GM19025 (cell line): ENCODE data around the gene IGFBP2.
"Not testable (repeated sequence)": the region's sequence is repeated elsewhere in the genome, so short reads cannot be mapped to it uniquely, and the experiment has no call there.

Source experiments
- ATAC-seq: cut with Tn5 transposase; IDR thresholded peaks from one replicate; pipeline ENCODE4 v1.9.1; 2021; ENCODE audit warnings: mild to moderate bottlenecking, low read depth, moderate library complexity; ENCODE audit not compliant: unreplicated experiment

IGFBP2 gene

GRCh38 chr2:216632952-216633615, at the start of gene IGFBP2:
IGFBP2 (plus strand) TSS chr2:216633420; CDS start chr2:216633524, 104 bp downstream.
- ATAC-seq, result no peak

- no peak for ATAC-seq
These were observed 49.6 kb upstream of the IGFBP2 start for GRCh38 chr2:216583606-216584005.

GRCh38 chr2:216584112-216584511, 49.1 kb upstream of the IGFBP2 start:
- ATAC-seq, result no peak

- no peak for ATAC-seq
These were observed 47.8 kb upstream of the IGFBP2 start for GRCh38 chr2:216585441-216585840.

- no peak for ATAC-seq
These were observed 44.1 kb upstream of the IGFBP2 start for GRCh38 chr2:216588861-216589710.

- ATAC-seq, result no peak
These were observed 43.4 kb upstream of the IGFBP2 start for GRCh38 chr2:216589791-216590190.

- ATAC-seq, result no peak
These were observed 42.4 kb upstream of the IGFBP2 start for GRCh38 chr2:216590780-216591179.

- ATAC-seq, result no peak
These were observed 41.7 kb upstream of the IGFBP2 start for GRCh38 chr2:216591480-216591879.

GRCh38 chr2:216594081-216594480, 39.1 kb upstream of the IGFBP2 start:
- no peak for ATAC-seq

GRCh38 chr2:216596236-216596979, 36.8 kb upstream of the IGFBP2 start:
- ATAC-seq, result no peak

- no peak for ATAC-seq
These were observed 36.2 kb upstream of the IGFBP2 start for GRCh38 chr2:216596980-216597509.

- not testable (repeated sequence) for ATAC-seq
These were observed 35.4 kb upstream of the IGFBP2 start for GRCh38 chr2:216597825-216598224.

GRCh38 chr2:216601632-216602409, 31.4 kb upstream of the IGFBP2 start:
- ATAC-seq, result no peak

GRCh38 chr2:216603010-216603883, 30.0 kb upstream of the IGFBP2 start:
- no peak for ATAC-seq

GRCh38 chr2:216603884-216604245, 29.4 kb upstream of the IGFBP2 start:
- no peak for ATAC-seq

GRCh38 chr2:216604458-216604857, 28.8 kb upstream of the IGFBP2 start:
- no peak for ATAC-seq

- peak; percentile 78 for ATAC-seq
These were observed 26.5 kb upstream of the IGFBP2 start for GRCh38 chr2:216606551-216607276.

GRCh38 chr2:216607277-216607560, 26.0 kb upstream of the IGFBP2 start:
- no peak for ATAC-seq

GRCh38 chr2:216608525-216608924, 24.7 kb upstream of the IGFBP2 start:
- ATAC-seq, result no peak
